ENCODE results near the gene YAF2.

DNA sequence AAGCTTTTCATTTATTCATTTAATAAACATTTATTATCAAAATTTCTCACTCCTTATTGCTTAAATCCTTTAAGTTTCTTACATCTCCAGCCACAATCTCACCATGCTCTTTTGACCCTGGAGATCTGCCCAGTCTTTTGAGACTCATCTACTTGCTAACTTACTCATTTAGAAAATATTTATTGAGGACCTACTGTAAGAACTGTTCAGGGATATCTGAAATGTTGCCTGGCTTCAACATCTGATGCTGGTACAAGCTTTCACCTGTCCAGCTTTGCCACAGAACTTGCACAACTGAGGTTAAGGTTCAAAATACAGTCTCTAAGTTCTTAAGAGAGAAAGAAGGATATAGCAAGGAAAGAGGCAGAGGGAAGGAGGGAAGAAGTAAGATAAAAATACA lies 75.9 kb downstream of the YAF2 start:
- TF ChIP-seq RAD21 (CRISPR knock-in tag; IDR thresholded peaks at IDR 0.05) (no peak), MEIS2 (CRISPR knock-in tag; IDR thresholded peaks at IDR 0.05) (no peak), DBP (CRISPR knock-in tag; IDR thresholded peaks at IDR 0.05; ENCODE audit: not compliant biosample characterization) (no peak)

Measured in HepG2 (cell line).